Stimulated activated CD4-positive, alpha-beta T cell treated with anti-CD3 and anti-CD28 coated beads, TNF-alpha, amount 100 ng/mL, for 48 hours (primary cell): ENCODE data around the gene B3GAT1.

Experiments
- DNase-seq, 3 donors: peaks; one replicate each; pipeline ENCODE4 v3.0.0-alpha.2; 2020; ENCODE audit warnings: low read depth in 3 of 3

B3GAT1 gene

GRCh38 chr11:134409552-134410429, 2.3 kb downstream of the B3GAT1 start:
- no peak for DNase-seq

- no peak for DNase-seq
Measured at GRCh38 chr11:134407923-134408322, 4.1 kb downstream of the B3GAT1 start.

- DNase-seq = no peak
Measured at GRCh38 chr11:134407321-134407828, 4.7 kb downstream of the B3GAT1 start.

- DNase-seq = no peak
Measured at GRCh38 chr11:134406264-134407185, 5.5 kb downstream of the B3GAT1 start.

GRCh38 chr11:134405841-134406240, 6.2 kb downstream of the B3GAT1 start:
- DNase-seq = no peak

GRCh38 chr11:134405436-134405835, 6.6 kb downstream of the B3GAT1 start:
- no peak for DNase-seq

GRCh38 chr11:134404575-134405341, 7.3 kb downstream of the B3GAT1 start:
- no peak for DNase-seq

- DNase-seq = no peak
Measured at GRCh38 chr11:134402910-134403309, 9.1 kb downstream of the B3GAT1 start.

- no peak for DNase-seq
Measured at GRCh38 chr11:134401825-134402809, 9.9 kb downstream of the B3GAT1 start.

GRCh38 chr11:134399996-134400395, 12.0 kb downstream of the B3GAT1 start:
- no peak for DNase-seq

- no peak for DNase-seq
Measured at GRCh38 chr11:134399293-134399654, 12.8 kb downstream of the B3GAT1 start.

- no peak for DNase-seq
Measured at GRCh38 chr11:134398644-134399292, 13.3 kb downstream of the B3GAT1 start.

GRCh38 chr11:134398079-134398444, 14.0 kb downstream of the B3GAT1 start:
- no peak for DNase-seq

GRCh38 chr11:134397304-134398078, 14.6 kb downstream of the B3GAT1 start:
- DNase-seq = no peak

GRCh38 chr11:134395002-134395401, 17.0 kb downstream of the B3GAT1 start:
- DNase-seq = no peak

- DNase-seq = no peak
Measured at GRCh38 chr11:134394311-134394710, 17.7 kb downstream of the B3GAT1 start.

- no peak for DNase-seq
Measured at GRCh38 chr11:134393638-134394037, 18.4 kb downstream of the B3GAT1 start.

GRCh38 chr11:134392953-134393615, 19.0 kb downstream of the B3GAT1 start:
- no peak for DNase-seq

- DNase-seq = no peak
Measured at GRCh38 chr11:134391656-134392055, 20.4 kb downstream of the B3GAT1 start.
